Glomerular visceral epithelial cell (primary cell): ENCODE measurements around the gene XAGE2.
"Not testable (repeated sequence)": the region's sequence is repeated elsewhere in the genome, so short reads cannot be mapped to it uniquely, and the experiment has no call there.

Source experiments
- DNase-seq: peaks from one replicate; pipeline ENCODE4 v3.0.0-alpha.2; 2016; ENCODE audit errors: extremely low spot score

The XAGE2 gene, protein sequence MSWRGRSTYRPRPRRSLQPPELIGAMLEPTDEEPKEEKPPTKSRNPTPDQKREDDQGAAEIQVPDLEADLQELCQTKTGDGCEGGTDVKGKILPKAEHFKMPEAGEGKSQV

DNA sequence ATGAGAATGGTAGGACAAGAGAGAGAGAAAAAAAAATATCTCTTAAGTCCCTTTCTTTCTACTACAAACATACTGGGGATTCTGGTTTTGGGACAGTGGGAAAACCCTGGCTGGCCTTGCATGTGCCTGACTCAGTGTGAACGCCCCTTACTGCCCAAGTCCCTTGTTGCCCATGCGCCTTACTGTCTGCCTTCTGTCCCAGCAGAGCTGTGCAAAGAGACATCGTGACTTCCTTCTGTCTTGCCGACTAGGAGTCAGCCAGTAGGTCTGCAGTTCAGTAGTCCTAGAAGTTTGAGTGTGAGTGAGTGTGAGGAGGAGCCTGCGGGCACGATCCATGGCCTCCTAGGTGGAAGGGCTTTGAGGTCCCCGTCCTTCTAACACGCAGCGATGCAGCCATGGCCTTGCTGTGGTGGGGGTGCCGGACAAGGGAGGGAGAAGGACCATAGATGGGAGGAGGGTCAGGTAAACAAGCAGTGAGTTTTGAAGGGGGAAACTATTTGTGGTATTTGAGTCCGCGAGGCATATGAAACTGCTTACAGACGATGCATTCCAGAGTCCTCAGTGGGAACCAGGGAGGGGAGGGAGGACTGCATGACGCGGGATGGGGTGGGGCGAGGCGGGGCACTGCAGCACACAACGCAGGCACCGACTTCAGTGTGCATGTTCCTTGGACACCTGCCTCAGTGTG lies at the start of gene XAGE2:
Gene XAGE2, plus strand, starts transcription at position 654 of the 688 bp plus-strand sequence. CDS start 994 bp downstream, outside the sequence.
- no peak for DNase-seq

DNA sequence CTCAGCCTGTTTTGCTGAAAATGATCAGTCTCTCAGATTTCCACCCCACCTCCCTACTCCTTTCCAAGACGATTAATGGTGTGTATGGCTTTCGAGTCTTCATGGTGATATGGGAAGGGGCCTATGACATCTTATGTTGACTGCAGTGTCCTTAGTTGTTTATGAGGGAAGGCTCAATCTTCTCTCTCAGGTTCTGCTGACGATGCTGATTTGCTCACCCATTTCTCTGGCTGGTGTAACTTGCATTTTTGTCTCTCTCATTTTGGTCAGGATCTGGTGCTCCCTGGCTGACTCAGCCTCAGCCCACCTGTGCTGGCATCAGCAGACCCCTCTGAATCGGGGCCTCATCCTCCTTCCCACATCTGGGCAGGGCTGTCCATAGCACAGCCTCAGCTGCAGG lies 31.4 kb upstream of the XAGE2 start:
- no peak for DNase-seq

DNA sequence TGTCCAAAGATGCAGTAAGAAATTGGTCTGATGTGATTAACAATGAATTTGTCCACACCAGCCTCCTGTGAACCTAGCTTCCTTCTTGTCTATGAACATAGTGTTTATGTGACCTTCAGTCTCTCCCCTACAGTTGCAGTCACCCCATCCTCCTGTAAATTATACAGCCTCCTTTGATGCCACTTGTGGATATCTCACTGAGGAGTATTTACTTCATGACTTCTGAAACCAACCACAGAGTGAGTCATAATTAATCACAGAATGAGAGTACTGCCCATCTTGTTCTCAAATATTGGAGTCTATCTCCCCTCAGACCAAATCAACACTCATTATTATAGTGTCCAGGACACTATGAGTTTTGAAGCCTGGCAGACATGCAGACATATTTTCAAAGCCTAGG lies 27.3 kb upstream of the XAGE2 start:
- peak; percentile 1 for DNase-seq

DNA sequence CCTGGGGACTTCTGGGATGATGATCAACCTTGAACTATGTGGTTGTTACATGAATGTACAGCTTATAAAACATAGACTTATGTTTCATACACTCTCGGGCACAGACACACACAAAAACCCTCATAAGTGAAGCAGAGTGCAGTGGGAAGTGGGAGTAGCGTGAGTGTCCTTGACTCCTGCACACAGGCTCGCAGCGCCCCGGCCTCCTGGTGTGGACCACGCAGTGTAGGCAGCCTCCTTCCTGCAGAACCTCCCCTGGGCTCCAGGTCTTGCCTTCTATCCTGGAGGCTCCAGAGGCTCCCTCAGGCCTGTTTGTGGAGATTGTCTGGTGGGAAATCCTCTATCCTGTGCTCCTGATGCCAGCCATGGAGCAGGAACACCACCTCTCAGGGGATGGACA lies 25.7 kb upstream of the XAGE2 start:
- DNase-seq = not testable (repeated sequence)

DNA sequence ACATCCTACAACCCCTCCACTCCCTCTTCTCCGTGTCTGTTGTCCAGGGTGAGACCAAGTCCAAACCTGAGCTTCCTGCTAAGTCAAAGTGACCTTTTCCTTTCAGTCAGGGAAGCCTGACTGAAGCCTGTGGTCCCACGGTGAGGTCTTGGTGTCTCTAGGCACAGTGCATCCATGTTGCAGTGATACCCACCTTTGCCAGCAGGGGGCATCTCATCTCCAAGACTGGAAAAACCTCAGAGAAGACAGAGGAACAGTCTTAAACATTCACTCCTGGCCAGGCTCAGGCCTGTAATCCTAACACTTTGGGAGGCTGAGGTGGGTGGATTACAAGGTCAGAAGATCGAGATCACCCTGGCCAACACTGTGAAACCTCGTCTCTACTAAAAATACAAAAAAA lies 23.4 kb upstream of the XAGE2 start:
- peak; percentile 16 for DNase-seq

DNA sequence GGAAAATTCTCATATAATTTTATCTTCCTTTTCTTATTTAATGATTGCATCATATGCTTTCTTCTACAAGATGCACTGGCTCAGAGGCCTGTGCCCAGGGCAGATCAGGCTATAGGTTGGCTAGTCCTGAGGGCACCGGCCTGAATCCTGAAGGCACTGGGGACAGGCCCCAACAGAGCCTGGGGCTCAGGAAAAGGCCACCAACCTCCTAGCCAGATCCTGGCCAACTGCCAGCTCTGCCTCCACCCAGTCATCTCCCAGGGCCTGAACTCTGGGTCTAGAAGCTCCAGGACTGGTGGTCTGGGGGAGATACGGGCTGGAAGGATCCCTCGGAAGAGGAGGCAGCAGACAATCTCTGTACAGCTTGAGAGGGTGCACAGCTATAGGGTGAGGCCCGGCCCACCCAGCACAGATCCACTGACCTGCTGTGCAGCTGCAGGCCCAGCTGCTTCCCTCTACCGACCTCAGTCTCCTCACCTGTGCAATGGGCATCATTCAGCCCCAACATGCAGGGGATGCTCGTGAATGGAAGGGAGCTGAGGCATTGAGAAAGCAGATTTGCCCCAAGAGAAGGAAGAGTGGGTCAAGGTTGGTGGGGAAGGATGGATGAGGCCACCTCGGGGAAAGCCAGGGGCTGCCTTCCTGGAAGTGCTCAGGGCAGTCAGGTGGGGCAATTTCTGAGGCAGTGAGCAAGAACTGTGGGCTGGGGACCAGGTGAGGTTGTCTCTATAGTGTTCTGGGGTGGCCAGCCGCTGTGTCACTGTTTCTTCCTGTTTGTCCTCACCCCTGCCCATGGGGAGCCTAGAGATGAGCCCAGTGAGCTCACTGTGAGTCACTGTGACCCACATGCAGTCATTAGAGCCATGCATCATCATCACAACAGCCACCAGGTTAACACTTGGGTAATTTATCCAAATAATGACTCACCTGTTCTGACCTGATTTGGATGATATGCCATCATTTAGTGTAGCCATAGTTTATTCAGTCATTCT lies 22.4 kb upstream of the XAGE2 start:
- peak; percentile 37 for DNase-seq

DNA sequence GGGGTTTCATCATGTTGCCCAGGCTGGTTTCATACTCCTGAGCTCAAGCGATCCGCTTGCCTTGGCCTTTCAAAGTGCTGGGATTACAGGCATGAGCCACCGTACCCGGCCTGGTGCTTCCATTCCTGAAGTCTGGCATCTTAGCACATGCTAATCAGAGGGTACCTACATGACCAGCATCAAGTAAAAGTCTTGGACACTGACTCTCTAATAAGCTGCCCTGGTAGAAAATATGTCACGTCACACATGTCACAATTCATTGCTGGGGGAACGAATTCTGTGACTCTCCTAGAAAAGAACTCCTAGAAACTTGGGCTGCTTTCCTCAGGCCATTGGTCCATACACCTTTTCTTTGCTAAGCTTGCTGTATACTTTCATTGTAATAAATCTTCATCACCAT lies 19.1 kb upstream of the XAGE2 start:
- no peak for DNase-seq

DNA sequence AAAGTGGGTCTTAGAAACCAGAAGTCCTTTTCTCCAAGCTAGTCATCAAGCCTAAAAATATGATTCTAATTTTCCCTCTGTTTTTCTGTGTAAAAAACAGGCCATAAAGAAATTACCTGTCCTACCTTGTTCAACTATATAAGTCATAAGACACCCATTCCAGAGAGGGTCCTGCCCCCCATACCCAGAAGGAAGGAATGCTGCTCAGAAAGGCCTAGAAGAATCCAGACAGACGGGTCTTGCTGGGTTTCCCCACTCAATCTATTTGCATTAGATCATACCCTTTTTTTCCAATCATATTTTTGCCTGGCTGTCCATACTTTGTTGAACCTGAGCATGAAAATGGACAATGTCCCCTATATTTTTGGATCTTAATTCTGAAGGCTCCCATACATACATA lies 16.3 kb upstream of the XAGE2 start:
- DNase-seq = no peak

DNA sequence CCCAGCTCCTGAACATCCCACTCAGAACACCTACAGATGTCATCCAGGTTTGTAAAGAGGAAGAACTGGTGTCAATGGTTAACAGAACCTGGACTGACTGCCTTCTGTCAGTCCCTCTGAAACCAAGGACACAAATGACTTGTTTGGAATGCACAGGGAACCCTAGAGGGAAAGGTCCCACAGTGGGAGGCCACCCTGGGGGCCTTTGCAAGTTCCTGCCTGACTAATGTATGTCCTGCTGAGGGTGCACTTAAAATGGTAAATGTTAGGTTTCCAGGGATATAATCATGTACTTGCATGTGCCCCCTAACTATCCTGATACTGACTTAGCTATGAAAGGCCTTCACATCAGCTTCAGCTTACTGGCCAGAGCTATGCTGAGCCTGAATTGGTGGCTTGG lies 15.0 kb upstream of the XAGE2 start:
- no peak for DNase-seq

DNA sequence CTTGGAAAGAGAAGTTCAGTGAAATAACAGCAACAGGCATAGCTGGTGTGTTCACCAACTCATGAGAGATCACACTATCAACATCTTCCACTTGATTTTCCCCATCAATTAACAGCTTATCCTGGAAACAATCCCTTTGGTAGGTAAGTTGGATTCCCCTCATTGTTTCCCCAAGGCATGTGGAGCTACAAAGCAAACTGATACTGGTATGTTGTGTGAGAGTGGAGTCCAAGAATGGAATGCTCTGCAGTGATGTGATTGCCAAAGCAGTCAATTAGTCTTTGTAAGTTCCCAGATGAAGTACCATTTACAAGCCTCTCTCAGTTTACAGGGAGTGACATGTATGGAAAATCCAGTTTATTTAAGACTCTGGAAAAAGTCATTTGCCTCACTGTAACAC lies 13.7 kb upstream of the XAGE2 start:
- DNase-seq = no peak

DNA sequence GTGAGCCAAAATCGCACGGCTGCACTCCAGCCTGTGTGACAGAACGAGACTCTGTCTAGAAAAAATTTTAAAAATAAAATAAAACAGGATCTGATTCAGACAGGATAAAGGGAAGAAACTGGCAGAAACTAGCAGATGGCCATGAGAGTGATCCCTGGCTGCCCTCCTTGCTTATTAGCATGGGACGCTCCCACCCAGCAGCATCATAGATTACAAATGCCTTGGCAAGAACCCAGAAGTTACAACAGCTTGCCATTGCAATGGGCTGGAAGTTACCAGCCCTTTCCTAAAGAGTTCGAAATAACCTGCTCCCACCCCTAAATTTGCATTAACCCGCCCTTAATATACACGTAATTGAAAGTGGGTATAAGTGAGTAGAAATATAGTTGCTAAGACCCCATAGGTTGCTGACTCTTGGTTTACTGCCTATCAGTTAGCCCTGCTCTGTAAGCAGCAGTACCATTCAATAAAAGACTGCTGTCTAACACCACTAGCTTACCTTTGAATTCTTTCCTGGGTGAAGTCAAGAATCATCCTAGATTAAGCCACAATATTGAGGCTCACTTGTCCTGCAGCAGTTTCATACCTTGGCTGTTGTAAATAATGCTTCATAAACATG lies 9.1 kb upstream of the XAGE2 start:
- DNase-seq = no peak

DNA sequence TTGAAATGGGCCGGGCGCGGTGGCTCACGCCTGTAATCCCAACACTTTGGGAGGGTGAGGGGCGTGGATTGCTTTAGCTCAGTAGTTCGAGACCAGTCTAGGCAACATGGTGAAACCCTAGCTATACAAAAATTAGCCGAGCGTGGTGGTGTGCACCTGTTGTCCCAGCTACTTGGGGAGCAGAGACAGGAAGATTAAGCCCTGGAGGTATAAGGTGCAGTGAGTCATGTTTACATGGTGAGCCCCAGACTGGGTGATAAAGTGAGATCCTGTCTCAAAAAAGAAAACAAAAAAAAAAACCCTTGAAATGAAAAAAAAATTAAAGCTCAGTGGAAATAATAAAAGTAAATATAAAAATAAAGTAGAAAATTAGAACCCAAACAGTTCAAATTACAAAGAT lies 6.9 kb upstream of the XAGE2 start:
- no peak for DNase-seq

DNA sequence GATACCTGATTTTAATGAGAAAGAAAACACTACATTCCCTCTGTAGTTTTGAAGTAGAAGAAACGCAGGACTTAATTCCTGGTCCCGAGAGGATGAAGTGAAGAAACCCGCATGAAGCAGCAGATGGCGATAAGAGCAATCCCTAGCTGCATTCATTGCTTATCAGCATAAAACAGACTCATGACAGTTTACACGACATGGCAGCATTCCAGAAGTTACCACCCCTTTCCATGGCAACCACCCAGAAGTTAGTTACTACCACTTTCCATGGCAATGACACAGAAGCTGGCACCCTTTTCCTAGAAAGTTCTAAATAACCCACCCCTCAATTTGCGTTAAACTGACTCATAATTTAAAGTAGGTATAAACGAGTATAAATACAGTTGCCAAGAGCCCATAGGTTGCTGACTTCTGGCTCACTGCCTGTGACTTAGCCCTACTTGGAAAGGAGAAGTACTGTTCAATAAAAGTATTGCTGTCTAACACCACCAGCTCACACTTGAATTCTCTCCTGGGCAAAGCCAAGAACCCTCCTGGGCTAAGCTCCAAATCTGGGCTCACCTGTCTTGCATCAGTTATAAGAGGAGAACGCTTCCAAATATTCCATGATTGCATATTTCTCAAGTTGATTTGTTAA lies 5.5 kb upstream of the XAGE2 start:
- DNase-seq = no peak

DNA sequence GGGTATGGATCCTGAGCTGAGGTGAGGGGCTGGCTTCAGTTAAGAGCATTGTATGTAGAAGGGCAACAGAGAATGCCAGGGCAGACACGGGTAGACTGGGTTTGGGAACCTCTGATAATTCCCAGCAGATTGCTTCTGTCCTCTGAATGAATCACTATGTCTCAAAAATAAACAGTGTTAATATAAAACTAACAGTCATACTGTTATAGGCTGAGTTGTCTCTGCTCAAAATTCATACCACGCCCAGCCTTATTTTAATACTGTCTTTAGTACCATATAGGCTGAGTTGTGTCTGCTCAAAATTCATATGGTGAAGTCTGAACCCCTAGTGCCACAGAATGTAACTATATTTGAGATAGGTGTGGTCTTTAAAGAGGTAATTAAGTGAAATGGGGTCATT lies 10.0 kb downstream of the XAGE2 start:
- DNase-seq = no peak

DNA sequence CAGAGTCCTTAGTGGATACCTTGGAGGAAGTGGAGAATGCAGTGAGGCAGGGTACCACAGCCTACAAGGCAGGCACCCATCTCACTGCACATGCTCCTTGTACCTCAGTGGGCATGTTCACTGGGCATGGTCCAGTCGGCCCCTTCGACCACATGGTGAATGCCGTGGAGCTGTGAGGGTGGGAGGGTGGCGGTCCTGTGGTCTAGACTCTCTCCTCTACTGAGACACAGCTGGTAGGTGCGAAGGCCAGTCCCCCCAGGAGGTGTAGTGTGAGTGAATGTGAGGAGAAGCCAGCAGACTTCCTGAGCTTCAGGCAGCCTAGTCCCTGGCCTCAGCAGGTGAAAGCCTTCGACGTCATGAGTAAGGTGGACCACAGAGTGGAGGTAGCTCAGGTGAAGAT lies 12.2 kb downstream of the XAGE2 start:
- no peak for DNase-seq

DNA sequence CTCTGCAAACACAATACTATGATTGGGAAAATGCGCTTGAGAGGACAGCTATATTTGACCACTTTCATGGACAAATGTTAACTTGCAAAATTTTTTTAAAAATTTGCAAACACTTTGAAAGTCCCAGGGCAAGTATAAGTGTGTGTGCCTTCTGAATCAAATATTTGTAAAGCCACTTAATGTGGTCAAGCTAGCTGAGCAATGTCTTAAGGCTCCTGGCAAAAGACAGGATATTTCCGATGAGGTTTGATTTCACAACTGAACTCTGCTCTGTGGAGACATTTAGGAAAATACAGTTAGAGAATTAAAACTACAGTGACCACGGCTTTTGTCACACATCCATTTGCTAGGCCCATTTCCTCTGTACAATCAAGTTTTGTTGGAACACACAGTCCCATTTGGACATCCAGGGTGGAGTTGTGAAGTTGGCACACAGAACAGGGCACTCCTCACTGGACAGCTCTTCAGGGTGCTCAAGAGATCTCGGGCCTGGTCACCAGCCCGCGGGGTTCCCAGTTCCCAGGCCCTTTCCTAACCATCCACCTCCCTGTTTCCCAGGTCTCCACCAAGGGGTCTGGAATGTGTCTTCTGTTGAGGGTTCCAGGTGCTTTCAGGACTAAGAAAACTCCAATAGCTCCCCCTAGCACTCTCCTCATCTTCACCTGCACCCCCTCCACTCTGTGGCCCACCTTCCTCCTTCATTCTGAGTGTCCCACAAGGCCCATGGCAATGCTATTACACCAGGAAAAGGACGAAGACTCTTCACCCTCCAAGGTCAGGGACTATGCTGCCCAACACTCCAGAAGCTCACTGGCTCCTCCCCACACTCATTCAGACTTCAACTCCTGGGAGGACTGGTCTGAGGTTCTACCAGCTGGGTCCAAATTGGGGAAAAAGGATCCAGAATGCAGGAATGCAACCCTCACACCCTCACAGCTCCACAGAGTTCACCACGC lies 41.9 kb downstream of the XAGE2 start:
- no peak for DNase-seq

DNA sequence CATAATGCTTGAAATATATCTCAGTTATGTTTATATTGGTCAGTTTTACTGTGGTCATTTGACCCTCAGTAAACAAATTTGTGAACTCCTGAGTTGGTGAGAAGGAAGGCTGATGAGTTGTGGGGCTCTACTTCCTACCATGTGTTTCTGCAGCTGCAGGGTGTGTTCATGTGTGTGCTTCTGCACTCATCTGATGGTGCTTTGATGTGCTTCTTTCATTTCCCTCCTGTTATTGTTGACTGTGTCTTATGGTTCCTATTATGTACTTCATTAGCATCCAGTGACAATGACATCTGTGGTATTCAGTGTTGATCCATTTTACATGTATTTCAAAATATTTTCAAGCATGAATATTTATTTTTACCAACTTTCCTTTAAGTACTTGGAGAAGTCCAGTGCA lies 46.5 kb downstream of the XAGE2 start:
- DNase-seq = no peak

DNA sequence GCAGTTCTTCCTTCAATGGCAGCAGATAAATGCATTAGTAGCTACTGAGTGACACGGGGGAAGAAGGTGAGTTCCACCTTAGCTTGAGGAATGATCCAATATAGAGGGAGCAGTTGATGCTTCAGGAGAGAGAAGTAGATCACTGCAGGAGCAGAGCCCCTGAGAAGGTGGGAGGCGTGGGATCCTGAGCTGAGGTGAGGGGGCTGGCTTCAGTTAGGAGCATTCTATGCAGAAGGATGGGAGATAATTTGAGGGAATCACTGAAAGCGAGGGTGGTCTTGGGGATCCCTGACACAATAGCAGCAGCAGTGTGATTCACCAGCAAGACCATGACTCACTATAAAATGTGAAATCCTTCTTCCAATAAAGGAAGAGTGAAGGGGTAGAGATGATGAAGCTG lies 48.0 kb downstream of the XAGE2 start:
- DNase-seq = no peak

DNA sequence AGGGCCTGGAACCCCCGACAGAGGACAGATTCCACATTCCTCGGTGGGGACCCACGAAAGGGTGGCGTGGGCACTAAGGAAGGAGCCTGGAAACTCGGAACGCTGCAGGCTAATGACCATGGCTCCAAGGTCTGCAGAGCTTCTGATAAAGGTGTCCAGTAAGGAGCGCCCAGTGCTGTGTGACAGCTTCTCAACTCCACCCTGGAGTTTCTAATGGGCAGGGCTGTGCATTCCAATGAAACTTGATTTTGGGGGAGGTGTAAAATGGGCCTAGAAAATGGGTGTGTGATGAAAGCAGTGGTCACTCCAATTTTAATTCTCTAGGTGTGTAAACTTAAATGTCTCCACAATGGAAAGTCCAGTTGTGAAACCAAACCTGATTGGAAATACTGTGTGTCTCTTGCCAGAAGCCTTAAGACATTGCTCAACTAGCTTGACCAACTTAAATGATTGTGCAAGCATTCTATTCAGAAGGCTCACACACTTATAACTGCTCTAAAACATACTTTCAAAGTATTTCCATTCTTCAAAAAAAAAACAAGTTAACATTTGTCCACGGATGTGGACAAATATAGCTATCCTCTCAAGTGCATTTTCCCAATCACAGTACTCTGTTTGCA lies 52.1 kb downstream of the XAGE2 start:
- no peak for DNase-seq

DNA sequence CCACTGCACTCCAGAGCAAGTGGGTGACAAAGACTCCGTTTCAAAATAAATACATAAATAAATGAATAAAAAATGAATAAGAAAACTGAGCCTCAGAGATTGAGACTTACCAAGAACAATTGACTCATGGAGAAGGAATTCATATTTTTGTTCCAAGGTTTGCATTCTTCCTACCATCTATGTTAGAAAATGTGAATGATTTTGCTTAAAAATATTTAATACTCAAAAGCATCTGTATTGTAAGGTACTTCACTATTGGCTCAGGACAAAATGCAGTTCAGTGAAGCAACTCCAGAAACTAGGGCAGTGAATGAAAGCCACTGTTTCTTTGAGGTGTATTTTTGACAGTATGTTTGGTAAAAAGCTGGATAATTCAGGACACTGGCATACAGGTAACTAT lies 54.1 kb downstream of the XAGE2 start:
- DNase-seq = no peak
